ENCODE data around the gene AKAP9.
"Not testable (repeated sequence)": the region's sequence is repeated elsewhere in the genome, so short reads cannot be mapped to it uniquely, and the experiment has no call there.

The AKAP9 gene

GRCh38 chr7:92064438-92065029, 123.9 kb downstream of the AKAP9 start:
- TF ChIP-seq CTCF (IDR thresholded peaks at IDR 0.05; ENCODE audit: low read depth, low read length), result no peak
- DNase-seq (ENCODE audit: extremely low read depth, low read depth), result no peak

- TF ChIP-seq CTCF (IDR thresholded peaks at IDR 0.05; ENCODE audit: low read depth, low read length), result no peak
- DNase-seq (ENCODE audit: extremely low read depth, low read depth), result no peak
Measured at GRCh38 chr7:92071032-92071431, 130.4 kb downstream of the AKAP9 start.

GRCh38 chr7:92072121-92072520, 131.5 kb downstream of the AKAP9 start:
- TF ChIP-seq CTCF (IDR thresholded peaks at IDR 0.05; ENCODE audit: low read depth, low read length), result no peak
- no peak for DNase-seq (ENCODE audit: extremely low read depth, low read depth)

- no peak for TF ChIP-seq CTCF (IDR thresholded peaks at IDR 0.05; ENCODE audit: low read depth, low read length)
- DNase-seq (ENCODE audit: extremely low read depth, low read depth), result no peak
Measured at GRCh38 chr7:92072708-92073107, 132.0 kb downstream of the AKAP9 start.

GRCh38 chr7:92075455-92076158, 134.9 kb downstream of the AKAP9 start:
- TF ChIP-seq CTCF (IDR thresholded peaks at IDR 0.05; ENCODE audit: low read depth, low read length), result no peak
- no peak for DNase-seq (ENCODE audit: extremely low read depth, low read depth)

GRCh38 chr7:92076509-92076908, 135.8 kb downstream of the AKAP9 start:
- no peak for TF ChIP-seq CTCF (IDR thresholded peaks at IDR 0.05; ENCODE audit: low read depth, low read length)
- no peak for DNase-seq (ENCODE audit: extremely low read depth, low read depth)

- DNase-seq (ENCODE audit: extremely low read depth, low read depth), result not testable (repeated sequence)
Measured at GRCh38 chr7:92083922-92084321, 143.3 kb downstream of the AKAP9 start.

GRCh38 chr7:92088266-92088665, 147.6 kb downstream of the AKAP9 start:
- TF ChIP-seq CTCF (IDR thresholded peaks at IDR 0.05; ENCODE audit: low read depth, low read length), result no peak
- no peak for DNase-seq (ENCODE audit: extremely low read depth, low read depth)
